Tongue (tissue), 2 donors: Measurements from ENCODE around the gene SREBF2. TPM values are rescaled to one million over a fixed set of nuclear protein-coding genes. Genes with fewer than 3 reads are reported as not detected.
A peak's percentile ranks its signal among the peaks of the same experiment; 100 is the strongest.

Source experiments
- DNase-seq: peaks from one replicate; pipeline ENCODE4 v3.0.0-alpha.2; 2015
- total RNA-seq: library from RNA; depleted of rRNA; stranded (reverse); fragments of >200 nt; gene quantifications from one replicate; pipeline ENCODE4 v1.2.3, GENCODE V29; 2014

The SREBF2 gene
- total RNA-seq, 1 donor from 2014 or later, result 47.6 TPM

DNA sequence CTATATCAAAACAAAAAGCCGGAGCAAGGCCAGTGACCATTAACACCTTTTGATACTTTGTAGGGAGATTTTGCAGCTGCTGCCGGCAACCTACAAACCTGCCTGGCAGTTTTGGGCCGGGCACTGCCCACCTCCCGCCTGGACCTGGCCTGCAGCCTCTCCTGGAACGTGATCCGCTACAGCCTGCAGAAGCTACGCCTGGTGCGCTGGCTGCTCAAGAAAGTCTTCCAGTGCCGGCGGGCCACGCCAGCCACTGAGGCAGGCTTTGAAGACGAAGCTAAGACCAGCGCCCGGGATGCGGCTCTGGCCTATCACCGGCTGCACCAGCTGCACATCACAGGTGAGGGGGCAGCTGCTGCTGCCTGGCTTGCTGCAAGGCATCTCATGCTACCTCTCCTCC, 47.7 kb downstream of the SREBF2 start:
- no peak for DNase-seq

DNA sequence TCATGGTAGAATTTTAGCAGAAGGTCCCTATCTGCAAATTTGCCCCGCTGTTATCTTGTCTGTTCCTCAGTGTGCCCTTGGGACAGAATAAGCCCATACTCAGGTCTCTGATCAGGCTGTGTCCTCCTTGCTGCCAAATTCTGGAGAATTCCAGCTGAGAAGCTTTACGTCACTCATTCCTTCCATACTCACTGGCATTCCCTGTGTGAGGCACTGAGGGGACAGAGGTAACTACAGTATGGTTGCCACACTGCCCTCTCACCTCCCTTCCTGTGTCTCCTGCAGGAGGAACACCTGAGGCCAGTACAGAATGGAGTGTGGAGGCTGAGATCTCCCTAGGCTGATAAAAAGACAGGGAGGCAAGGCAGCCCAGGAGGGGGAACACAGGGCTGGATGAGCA, 50.5 kb downstream of the SREBF2 start:
- DNase-seq, result no peak

DNA sequence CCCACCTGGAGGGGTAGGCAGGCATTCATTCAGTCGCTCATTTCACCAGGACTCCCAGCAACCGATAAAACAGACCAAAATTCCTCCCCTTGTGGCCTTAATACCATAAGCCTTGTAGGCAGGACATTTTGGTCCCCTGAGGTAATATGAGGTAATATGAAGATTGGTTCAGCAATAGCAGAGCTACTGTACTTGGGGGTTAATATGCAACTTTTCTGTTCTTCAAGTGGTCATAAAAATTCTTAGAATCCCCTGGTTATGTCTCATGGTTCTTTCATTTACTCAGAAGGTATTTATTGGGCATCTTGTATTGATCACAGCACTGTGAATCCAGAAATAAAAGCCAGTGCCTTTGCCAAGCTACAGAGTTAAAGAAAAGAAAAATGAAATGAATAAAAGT, 52.2 kb downstream of the SREBF2 start:
- no peak for DNase-seq

GRCh38 chr22:41885516-41885915, 52.6 kb downstream of the SREBF2 start:
- DNase-seq, result no peak

DNA sequence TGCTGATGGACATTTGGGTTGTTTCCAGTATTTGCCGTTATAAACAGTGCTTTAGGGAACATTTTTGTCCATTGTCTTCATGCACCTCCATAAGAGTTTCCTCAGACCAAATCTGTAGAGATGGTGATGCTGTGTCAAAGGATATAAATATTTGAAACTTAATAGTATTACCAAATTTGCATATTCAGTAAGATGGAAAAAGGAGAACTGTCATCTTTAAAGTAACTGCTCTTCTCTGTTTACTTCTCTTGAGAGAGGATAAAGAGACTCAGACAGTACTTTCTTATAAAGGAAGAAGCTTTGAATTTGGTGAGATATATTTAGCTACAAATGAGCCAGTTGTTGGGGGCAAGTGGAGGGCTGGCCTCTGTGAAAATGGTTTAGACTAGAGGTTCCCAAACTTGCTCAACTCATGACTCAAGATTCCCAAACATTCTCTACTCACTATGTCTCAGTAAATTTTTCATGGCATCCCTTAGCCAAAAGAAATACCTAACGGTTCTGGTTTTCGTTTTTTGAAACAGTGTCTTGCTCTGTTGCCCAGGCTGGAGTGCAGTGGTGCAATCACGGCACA, 55.8 kb downstream of the SREBF2 start:
- DNase-seq, result no peak

GRCh38 chr22:41891407-41891806, 58.5 kb downstream of the SREBF2 start:
- DNase-seq, result no peak

GRCh38 chr22:41892721-41893120, 59.8 kb downstream of the SREBF2 start:
- no peak for DNase-seq

- no peak for DNase-seq
These were observed 60.9 kb downstream of the SREBF2 start for GRCh38 chr22:41893591-41894375.

DNA sequence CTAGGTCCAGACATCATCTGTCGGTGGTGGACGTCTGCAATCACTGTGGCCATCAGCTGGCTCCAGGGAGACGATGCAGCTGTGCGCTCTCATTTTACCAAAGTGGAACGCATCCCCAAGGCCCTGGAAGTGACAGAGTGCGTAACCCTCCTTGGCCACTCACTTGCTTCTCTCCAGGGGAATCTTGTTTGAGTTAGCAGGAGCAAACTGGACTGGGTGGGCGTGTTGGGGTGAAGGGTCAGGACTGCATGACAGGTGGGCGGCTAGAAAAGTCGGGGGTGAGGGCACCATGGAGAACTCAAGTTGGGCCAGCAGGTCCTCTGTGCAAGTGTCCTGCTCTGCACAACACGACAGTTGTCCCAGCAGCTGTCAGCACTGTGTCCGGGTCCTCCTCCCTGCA, 65.7 kb downstream of the SREBF2 start:
- peak; percentile 76 for DNase-seq

DNA sequence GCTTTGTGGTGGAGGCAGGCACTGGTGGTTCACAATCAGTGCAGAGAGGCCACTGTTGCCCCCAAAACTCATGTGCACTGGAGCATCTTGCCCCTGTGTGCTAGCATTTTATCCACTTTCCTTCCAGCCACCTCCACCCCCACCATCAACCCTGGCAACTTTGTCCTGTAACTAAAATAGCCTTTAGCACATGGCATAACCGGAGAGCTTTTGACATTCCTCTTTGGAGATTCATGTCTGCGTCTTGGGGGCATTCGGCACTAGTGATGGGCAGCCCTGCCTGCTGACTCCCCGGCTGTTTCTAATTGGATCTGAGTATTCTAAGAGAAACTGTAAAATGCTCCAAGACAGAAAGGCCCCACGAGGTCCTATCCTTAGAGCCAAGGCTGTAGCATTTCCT, 66.2 kb downstream of the SREBF2 start:
- DNase-seq, result peak; percentile 63

- peak; percentile 54 for DNase-seq
These were observed 67.2 kb downstream of the SREBF2 start for GRCh38 chr22:41899992-41900651.

DNA sequence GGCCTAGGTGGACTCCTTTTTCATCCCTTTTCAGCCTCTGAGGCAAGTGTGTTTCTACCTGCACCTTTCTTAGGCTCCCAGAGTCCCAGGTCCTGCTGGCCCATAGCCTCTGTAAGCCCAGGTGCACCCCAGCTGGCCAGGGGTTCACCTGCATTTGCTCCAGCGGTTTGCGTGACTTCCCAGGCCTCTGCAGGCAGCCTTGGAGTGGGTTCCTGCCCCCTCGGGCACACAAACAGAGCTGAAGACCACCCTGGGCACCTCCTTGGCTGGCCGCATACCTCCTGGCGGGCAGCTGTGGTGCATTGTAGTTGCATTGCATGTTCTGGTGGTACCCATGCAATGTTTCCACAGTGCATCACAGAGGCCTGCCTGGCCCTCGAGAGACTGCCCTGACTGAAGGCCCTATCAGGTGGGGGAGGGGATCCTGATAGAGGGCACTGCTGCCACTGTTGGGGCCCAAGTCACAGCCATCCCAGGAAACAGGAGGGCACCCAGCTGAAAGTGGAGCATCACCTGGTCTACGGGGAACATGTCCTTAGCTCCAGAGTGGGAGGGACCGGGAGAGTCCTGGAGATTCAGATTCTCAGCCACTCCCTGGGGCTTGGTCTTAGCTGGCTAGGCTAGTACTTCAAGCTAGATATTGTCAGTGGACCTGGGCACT, 67.9 kb downstream of the SREBF2 start:
- no peak for DNase-seq

DNA sequence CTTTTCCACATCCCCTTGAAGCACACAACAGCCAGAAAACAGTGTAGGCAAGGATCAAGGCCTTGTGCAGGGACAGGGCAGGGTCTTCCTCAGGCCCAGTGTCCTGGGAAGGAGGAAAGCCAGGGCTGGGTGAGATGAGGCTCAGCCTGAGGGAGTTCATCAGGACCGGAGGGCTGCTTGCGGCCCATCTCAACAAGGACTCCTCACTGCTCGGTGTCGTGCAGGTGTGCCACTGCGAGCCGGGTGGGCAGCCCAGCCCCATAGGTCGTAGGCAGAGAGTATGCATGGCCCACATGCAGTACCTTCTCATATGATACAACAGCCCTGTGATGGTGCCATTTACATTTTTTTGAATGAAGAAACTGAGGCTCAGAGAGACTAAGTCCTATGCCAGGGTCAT, 69.1 kb downstream of the SREBF2 start:
- DNase-seq, result no peak

DNA sequence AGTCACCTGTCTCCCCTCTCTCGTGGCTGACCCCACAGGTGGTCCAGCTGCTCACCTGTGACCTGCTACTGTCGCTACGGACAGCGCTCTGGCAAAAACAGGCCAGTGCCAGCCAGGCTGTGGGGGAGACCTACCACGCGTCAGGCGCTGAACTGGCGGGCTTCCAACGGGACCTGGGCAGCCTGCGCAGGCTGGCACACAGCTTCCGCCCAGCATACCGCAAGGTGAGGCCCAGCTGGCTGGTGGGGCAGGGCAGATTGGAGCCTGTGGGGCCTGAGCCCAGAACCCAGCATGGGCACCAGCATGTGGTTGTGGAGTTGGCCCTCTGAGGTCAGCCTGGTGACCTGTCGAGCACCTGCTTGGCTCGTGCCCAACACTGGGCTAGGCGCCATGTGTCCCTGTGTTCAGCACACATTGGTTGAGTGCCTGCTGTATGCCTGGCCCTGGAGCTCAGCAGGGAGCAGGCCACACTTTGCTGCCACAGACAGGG, 70.1 kb downstream of the SREBF2 start:
- DNase-seq, result no peak

DNA sequence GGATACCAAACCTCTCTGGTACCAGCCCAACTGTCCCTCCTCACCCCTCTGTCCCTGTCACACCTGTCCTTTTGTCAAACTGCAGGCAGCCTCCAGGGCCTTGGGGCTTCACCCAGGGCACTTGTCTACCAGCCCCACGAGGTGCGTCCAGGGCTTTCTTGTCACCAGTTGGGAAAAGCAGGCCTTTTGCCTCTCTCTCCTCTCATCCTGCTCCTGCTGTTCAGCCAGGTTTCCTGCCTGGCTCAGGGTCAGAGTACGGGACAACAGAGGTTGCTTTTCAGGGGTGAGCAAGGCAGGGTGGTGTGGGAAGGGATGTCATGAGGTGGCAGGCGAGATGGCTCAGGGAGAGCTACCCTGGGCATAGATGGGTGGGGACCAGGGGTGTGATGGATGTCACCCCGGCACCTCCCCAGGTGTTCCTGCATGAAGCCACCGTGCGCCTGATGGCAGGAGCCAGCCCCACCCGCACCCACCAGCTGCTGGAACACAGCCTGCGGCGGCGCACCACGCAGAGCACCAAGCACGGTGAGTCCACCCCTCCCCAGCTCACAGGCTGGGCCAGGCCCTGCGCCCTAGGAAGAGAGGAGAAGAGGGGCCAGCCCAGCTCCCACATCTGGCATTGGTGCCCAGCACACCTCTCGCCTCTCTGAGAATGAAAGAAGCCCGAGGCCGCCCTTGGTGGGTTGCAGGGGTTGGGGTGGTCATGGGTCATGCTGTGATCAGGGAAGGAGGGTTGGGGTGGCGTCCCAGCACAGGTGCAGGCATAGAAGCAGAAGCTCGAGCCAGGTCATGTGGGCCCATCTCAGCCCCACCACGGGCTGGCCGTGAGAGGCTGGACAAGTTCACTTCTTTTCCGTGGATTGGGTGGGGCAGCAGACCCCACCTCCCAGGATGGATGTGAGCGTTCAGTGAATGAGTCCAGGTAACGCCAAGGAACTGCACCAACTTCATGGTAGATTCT, 71.8 kb downstream of the SREBF2 start:
- DNase-seq, result no peak

GRCh38 chr22:41905411-41906202, 72.7 kb downstream of the SREBF2 start:
- no peak for DNase-seq

GRCh38 chr22:41906822-41907221, 73.9 kb downstream of the SREBF2 start:
- no peak for DNase-seq

- DNase-seq, result no peak
These were observed 74.8 kb downstream of the SREBF2 start for GRCh38 chr22:41907436-41908401.
